PC-9 (cell line): Measurements from ENCODE around the gene PRKACG. TPM values are rescaled to one million over a fixed set of nuclear protein-coding genes. Genes with fewer than 3 reads are reported as not detected.

Source experiments
- BruUV-seq: library from RNA; stranded (reverse); fragments of 400-500 nt; replicated peaks from 2 replicates; lab custom pipeline; 2021; lab: Mats Ljungman, UMichigan
- CTCF ChIA-PET: fragments of 300-600 bp; sonication (Branson Sonifier 250); formaldehyde crosslinking; loops from one replicate; lab custom pipeline; 2022; ENCODE audit warnings: antibody characterized with exemption; lab: Charles Lee
- POLR2A ChIA-PET: fragments of 300-600 bp; sonication (Branson Sonifier 250); formaldehyde crosslinking; loops from one replicate; lab custom pipeline; 2022; ENCODE audit warnings: antibody characterized with exemption; ENCODE audit not compliant: unreplicated experiment; lab: Charles Lee
- DNase-seq, 2 experiments: peaks; one replicate each; pipeline versions ENCODE4 v3.0.0 to v3.0.0-alpha.2; 2015 to 2022; ENCODE audit warnings: mixed read lengths in 1 of 2
- H2AFZ ChIP-seq: fragments of 200-600 bp; sonication (generic); 2 replicates; pipeline ENCODE4 v1.8.1; 2017; ENCODE audit warnings: antibody characterized with exemption
- H3F3A ChIP-seq: fragments of 200-600 bp; sonication (generic); 2 replicates; pipeline ENCODE4 v1.8.1; 2017; ENCODE audit warnings: antibody characterized with exemption, mild to moderate bottlenecking, low read depth; ENCODE audit not compliant: insufficient read depth
- H3K27ac ChIP-seq: fragments of 200-600 bp; sonication (generic); 2 replicates; pipeline ENCODE4 v1.6.1; 2016; ENCODE audit warnings: mixed run types
- H3K27me3 ChIP-seq: fragments of 200-600 bp; sonication (generic); 2 replicates; pipeline ENCODE4 v1.6.1; 2016; ENCODE audit warnings: low read depth, mixed run types; ENCODE audit not compliant: insufficient read depth
- H3K36me3 ChIP-seq: fragments of 200-600 bp; sonication (generic); 2 replicates; pipeline ENCODE4 v1.6.1; 2016; ENCODE audit warnings: low read depth, mixed run types
- H3K4me1 ChIP-seq: fragments of 200-600 bp; sonication (generic); replicated peaks from 2 replicates; pipeline ENCODE4 v1.6.1; 2016; ENCODE audit warnings: mixed run types; ENCODE audit not compliant: insufficient read depth
- H3K4me2 ChIP-seq: fragments of 200-600 bp; sonication (generic); 2 replicates; pipeline ENCODE4 v1.6.1; 2017; ENCODE audit warnings: mixed run types
- H3K4me3 ChIP-seq: fragments of 200-600 bp; sonication (generic); 2 replicates; pipeline ENCODE4 v1.6.1; 2016; ENCODE audit warnings: mixed run types
- H3K79me2 ChIP-seq: fragments of 200-600 bp; sonication (generic); 2 replicates; pipeline ENCODE4 v1.6.1; 2017; ENCODE audit warnings: low read depth, mixed run types
- H3K9me2 ChIP-seq: fragments of 200-600 bp; sonication (generic); 2 replicates; pipeline ENCODE4 v1.8.1; 2017; ENCODE audit warnings: mild to moderate bottlenecking; ENCODE audit not compliant: insufficient read depth
- H3K9me3 ChIP-seq: fragments of 200-600 bp; sonication (generic); 2 replicates; pipeline ENCODE4 v1.8.1; 2016; ENCODE audit warnings: low read depth; ENCODE audit not compliant: insufficient read depth
- H4K20me1 ChIP-seq: fragments of 200-600 bp; sonication (generic); 2 replicates; pipeline ENCODE4 v1.8.1; 2017; ENCODE audit not compliant: insufficient read depth
- CTCF ChIP-seq: fragments of 200-600 bp; sonication (generic); conservative IDR thresholded peaks from 2 replicates; pipeline ENCODE4 v1.6.1; 2017; ENCODE audit warnings: mixed run types, antibody characterized with exemption, mild to moderate bottlenecking, moderate library complexity
- EZH2 ChIP-seq: fragments of 200-600 bp; sonication (generic); IDR thresholded peaks from 2 replicates; pipeline ENCODE4 v1.8.0; 2017; ENCODE audit warnings: antibody characterized with exemption, low read depth
- intact Hi-C: fragments of 100-400 bp; cut with micrococcal nuclease; formaldehyde crosslinking; loops from one replicate; pipeline ENCODE4 v1.10.0; 2022; ENCODE audit not compliant: unreplicated experiment
- total RNA-seq: library from RNA; stranded (reverse); gene quantifications from 2 replicates; pipeline ENCODE4 v1.2.3, GENCODE V29; 2021

Gene PRKACG
- total RNA-seq, 1 experiment from 2014 or later: not detected

GRCh38 chr9:69004836-69005235, 9.1 kb downstream of the PRKACG start:
- no peaks in the 10 kb centered on the region for H4K20me1 ChIP-seq
- intact Hi-C loops: no loop called here
- no peaks in the 10 kb centered on the region for H3K9me2 ChIP-seq
- no peaks in the 10 kb centered on the region for H3K79me2 ChIP-seq
- TF ChIP-seq CTCF: no peak
- no peaks in the 10 kb centered on the region for H3K4me1 ChIP-seq
- no peak overlapping the region for H3K4me3 ChIP-seq
- H3K4me2 ChIP-seq: no peak overlapping the region
- DNase-seq: no peak
- H2AFZ ChIP-seq: no peak overlapping the region
- H3K27me3 ChIP-seq: peaks cover 94% of the 10 kb centered on the region
- no peaks in the 10 kb centered on the region for H3F3A ChIP-seq
- H3K27ac ChIP-seq: no peak overlapping the region
- no peaks in the 10 kb centered on the region for H3K36me3 ChIP-seq
- BruUV-seq: no TSS peak
- ChIA-PET CTCF (no interaction called here), POLR2A (no interaction called here)
- no peaks in the 10 kb centered on the region for H3K9me3 ChIP-seq

- intact Hi-C loops: no loop called here
These were observed 10.9 kb downstream of the PRKACG start for GRCh38 chr9:69003051-69003450.

GRCh38 chr9:69001921-69002320, 12.0 kb downstream of the PRKACG start:
- no peak overlapping the region for H3K4me3 ChIP-seq
- H3K9me3 ChIP-seq: no peaks in the 10 kb centered on the region
- no TSS peak for BruUV-seq
- no peaks in the 10 kb centered on the region for H4K20me1 ChIP-seq
- no peaks in the 10 kb centered on the region for H3K79me2 ChIP-seq
- ChIA-PET POLR2A (no interaction called here), CTCF (no interaction called here)
- no peak overlapping the region for H2AFZ ChIP-seq
- peaks cover 92% of the 10 kb centered on the region for H3K27me3 ChIP-seq
- no peak overlapping the region for H3K4me2 ChIP-seq
- DNase-seq: no peak
- no peak for TF ChIP-seq CTCF
- TF ChIP-seq EZH2: no peak
- H3K9me2 ChIP-seq: no peaks in the 10 kb centered on the region
- H3K4me1 ChIP-seq: no peaks in the 10 kb centered on the region
- H3K27ac ChIP-seq: no peak overlapping the region
- no peaks in the 10 kb centered on the region for H3F3A ChIP-seq
- intact Hi-C loops: no loop called here
- no peaks in the 10 kb centered on the region for H3K36me3 ChIP-seq

More at GRCh38 chr9:69003051-69003450, 10.9 kb downstream of the PRKACG start:
- H3K4me1 ChIP-seq: no peaks in the 10 kb centered on the region
- no peak overlapping the region for H3K4me3 ChIP-seq
- H3K9me3 ChIP-seq: no peaks in the 10 kb centered on the region
- no peaks in the 10 kb centered on the region for H3K79me2 ChIP-seq
- H2AFZ ChIP-seq: no peak overlapping the region
- TF ChIP-seq CTCF (no peak), EZH2 (no peak)
- no TSS peak for BruUV-seq
- ChIA-PET POLR2A (no interaction called here), CTCF (no interaction called here)
- no peak overlapping the region for H3K4me2 ChIP-seq
- H3F3A ChIP-seq: no peaks in the 10 kb centered on the region
- H3K27me3 ChIP-seq: peaks cover 92% of the 10 kb centered on the region
- no peak for DNase-seq
- no peaks in the 10 kb centered on the region for H3K9me2 ChIP-seq
- no peaks in the 10 kb centered on the region for H4K20me1 ChIP-seq
- no peak overlapping the region for H3K27ac ChIP-seq
- H3K36me3 ChIP-seq: no peaks in the 10 kb centered on the region
